Mucosa of gallbladder (tissue), 1 donor: ENCODE measurements around the gene TWNK. TPM values are rescaled to one million over a fixed set of nuclear protein-coding genes. Genes with fewer than 3 reads are reported as not detected.

Experiments
- DNase-seq: peaks from one replicate; pipeline ENCODE4 v3.0.0-alpha.2; 2020; ENCODE audit warnings: low spot score
- total RNA-seq: library from RNA; stranded (reverse); gene quantifications from one replicate; pipeline ENCODE4 v1.2.1, GENCODE V29; 2021
- donor health status: DM: no; HTN: no; CAD: no.

TWNK gene
- total RNA-seq, 1 donor from 2014 or later, result 5.7 TPM

- no peak for DNase-seq
Measured at GRCh38 chr10:100996678-100997359, 9.5 kb downstream of the TWNK start.

GRCh38 chr10:100997360-100998182 lies 10.2 kb downstream of the TWNK start:
- peak; percentile 63 for DNase-seq

GRCh38 chr10:100998183-100998990 lies 11.0 kb downstream of the TWNK start:
- peak; percentile 76 for DNase-seq

GRCh38 chr10:100998991-100999741 lies 11.8 kb downstream of the TWNK start:
- DNase-seq, result peak; percentile 78

DNA sequence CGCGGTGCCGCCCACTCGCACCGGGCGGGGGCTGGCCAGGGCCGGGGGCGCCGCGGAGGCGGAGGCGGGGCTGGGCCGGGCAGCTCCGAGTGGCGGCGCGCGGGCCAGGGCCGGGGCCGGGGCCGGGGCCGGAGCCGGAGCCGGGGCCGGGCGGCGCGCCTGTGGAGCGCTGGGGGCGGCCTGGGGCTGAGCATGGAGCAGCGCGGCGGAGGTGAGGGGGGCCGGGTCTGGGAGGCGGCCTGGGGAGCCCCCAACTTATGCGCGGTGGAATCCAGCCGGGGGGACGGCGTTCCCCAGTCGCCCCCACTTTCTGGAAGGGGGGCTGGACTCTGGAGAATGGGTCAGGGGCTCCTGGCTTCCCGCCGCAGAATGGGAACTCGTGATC lies 12.4 kb downstream of the TWNK start, which contains the start of gene LZTS2:
TSS of gene LZTS2 (plus strand) at position 67 of the 385 bp plus-strand sequence. CDS start 2,731 bp downstream, outside the sequence.
- DNase-seq, result no peak

GRCh38 chr10:101000127-101000914 lies 13.0 kb downstream of the TWNK start:
- DNase-seq, result no peak

- DNase-seq, result peak; percentile 83
Measured at GRCh38 chr10:101000915-101001658, 13.7 kb downstream of the TWNK start.

GRCh38 chr10:101001659-101002035 lies 14.3 kb downstream of the TWNK start:
- DNase-seq, result no peak

GRCh38 chr10:101002456-101002855 lies 15.1 kb downstream of the TWNK start:
- no peak for DNase-seq

GRCh38 chr10:101003639-101004206 lies 16.4 kb downstream of the TWNK start:
- no peak for DNase-seq

GRCh38 chr10:101005361-101005760 lies 18.0 kb downstream of the TWNK start:
- DNase-seq, result no peak

- DNase-seq, result no peak
Measured at GRCh38 chr10:101005869-101006567, 18.7 kb downstream of the TWNK start.

- DNase-seq, result no peak
Measured at GRCh38 chr10:101006593-101007098, 19.3 kb downstream of the TWNK start.

DNA sequence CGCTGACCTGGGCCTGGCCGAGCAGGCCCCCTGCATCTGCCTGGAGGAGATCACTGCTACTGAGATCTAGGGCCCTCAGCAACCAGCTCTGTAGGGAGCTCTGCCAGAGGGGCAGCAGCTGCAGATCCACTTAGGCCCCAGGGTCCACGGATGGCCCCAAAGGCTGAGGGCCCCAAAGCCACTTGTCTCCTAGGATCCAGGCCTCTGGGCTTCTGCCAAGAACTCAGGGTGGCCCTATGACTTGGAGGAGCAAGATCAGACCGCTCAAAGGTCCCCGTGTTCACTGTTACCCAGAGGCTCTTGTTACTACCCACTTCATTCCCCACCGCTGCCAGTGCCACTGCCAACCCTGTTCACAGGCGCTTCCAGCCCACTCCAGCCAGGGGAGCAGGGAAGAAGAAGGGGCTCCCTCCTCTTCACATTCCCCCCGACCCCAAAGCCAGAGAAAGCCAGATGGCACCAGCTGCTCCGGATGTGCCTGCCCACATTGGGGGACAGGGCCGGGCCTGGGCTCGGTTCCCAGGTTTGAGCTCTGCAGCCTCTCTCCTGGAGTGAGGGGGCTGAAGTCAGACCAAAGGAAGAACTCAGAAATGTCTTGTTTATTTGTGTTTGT lies 19.9 kb downstream of the TWNK start:
- DNase-seq, result no peak

DNA sequence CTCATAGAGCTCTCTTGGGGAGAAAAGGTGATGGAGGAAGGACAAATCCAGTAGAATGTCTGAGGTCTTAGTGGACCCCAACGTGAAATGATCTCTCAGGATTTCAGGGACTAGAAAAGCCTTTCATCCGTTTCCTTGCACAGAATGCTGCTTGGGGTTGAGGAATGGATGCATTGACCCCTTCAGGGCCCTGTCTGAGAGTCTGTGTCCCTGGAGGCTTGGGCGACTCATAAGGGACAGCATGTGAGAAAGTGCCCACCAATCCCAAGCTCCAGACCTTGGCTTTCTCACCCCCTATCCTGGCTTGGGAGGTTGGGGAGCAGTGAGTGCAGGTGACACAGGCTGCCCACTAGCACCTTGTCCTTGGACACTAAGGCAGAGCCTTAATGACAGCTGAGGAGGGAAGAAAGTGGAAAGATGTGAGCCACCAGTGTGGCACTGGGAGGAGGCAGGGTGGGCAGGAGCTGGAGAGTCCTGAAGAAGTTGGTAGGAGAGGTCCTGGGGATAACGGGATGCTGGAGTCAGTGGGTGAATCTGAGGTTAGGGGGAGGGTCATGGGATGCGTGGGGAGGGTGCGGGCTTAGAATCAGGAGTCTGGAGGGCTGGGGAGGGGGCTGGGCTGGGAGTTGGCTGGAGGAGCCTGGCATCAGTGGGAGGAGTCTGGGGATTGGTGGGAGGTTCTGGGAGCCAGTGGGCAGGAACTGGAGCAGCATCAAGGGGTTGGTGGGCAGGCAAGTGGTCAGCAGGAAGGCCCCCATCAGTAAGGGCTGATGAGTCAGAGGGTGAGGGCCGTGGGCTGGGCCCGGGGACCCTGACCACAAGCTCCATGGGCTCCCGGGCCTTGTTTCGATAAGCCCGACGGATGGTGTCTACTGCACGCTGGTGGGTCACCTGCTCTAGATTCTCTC lies 20.8 kb downstream of the TWNK start:
- no peak for DNase-seq

DNA sequence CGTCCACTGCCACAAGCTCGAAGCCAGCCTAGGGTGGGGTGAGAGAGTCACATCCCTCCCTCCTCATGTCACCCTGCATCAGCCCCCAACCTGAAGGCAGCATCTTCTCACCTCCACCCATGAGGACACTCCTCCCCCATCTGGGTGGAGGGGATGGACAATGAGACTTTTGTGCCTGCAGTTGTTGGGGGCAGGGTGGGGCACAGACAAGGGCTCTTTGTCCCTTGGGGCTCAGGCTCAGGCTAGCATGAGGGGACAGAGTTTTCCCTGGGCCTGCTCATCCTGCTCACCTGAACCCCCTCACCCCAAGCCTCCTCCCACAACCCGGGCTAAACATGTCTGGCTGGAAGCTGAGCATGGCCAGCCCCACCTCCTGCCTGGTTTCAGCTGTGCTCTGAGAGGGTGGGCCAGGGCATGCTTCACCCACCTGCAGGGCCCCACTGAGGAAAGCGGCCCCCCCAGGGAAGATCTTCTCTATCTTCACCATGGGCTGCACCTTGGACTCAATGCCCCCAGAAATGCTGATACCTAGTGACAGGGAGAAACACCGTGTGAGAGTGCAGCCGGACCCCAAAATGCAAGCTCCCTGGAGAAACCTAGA lies 21.6 kb downstream of the TWNK start:
- DNase-seq, result no peak

GRCh38 chr10:101010329-101010728 lies 23.0 kb downstream of the TWNK start:
- no peak for DNase-seq
